Activated CD4-positive, alpha-beta memory T cell treated with anti-CD3 and anti-CD28 coated beads for 36 hours (primary cell): ENCODE measurements around the gene TMEM91. TPM values are rescaled to one million over a fixed set of nuclear protein-coding genes. Genes with fewer than 3 reads are reported as not detected.

Experiments
- CTCF ChIA-PET: fragments of 350-600 bp; sonication (Branson Sonifier 250); formaldehyde crosslinking; loops from one replicate; lab custom pipeline; 2021; ENCODE audit warnings: antibody characterized with exemption, inconsistent platforms; lab: Charles Lee
- POLR2A ChIA-PET: fragments of 350-600 bp; sonication (Branson Sonifier 250); formaldehyde crosslinking; loops from one replicate; lab custom pipeline; 2021; ENCODE audit warnings: antibody characterized with exemption; lab: Charles Lee
- DNase-seq: peaks from one replicate; pipeline ENCODE4 v3.0.0-alpha.2; 2020
- H3K27ac Mint-ChIP-seq: one replicate; pipeline ENCODE4 v1.8.0; 2021; ENCODE audit warnings: mixed read lengths
- H3K27me3 Mint-ChIP-seq: one replicate; pipeline ENCODE4 v1.8.0; 2021; ENCODE audit warnings: mixed read lengths
- H3K36me3 Mint-ChIP-seq: one replicate; pipeline ENCODE4 v1.8.0; 2021; ENCODE audit warnings: mixed read lengths
- H3K4me1 Mint-ChIP-seq: one replicate; pipeline ENCODE4 v1.8.0; 2021; ENCODE audit warnings: low read depth, mixed read lengths
- H3K4me3 Mint-ChIP-seq: one replicate; pipeline ENCODE4 v1.8.0; 2021; ENCODE audit warnings: mild to moderate bottlenecking, mixed read lengths
- H3K9me3 Mint-ChIP-seq: one replicate; pipeline ENCODE4 v1.8.0; 2021; ENCODE audit warnings: mixed read lengths
- intact Hi-C: fragments of 100-400 bp; cut with micrococcal nuclease; formaldehyde crosslinking; loops from one replicate; pipeline ENCODE4 v1.15.1; 2023
- total RNA-seq, 2 experiments: library from RNA; stranded (reverse); gene quantifications; one replicate each; pipeline ENCODE4 v1.2.3, GENCODE V29; 2021

Gene TMEM91
- total RNA-seq, 2 experiments from 2014 or later: 4.5 to 4.6 TPM

DNA sequence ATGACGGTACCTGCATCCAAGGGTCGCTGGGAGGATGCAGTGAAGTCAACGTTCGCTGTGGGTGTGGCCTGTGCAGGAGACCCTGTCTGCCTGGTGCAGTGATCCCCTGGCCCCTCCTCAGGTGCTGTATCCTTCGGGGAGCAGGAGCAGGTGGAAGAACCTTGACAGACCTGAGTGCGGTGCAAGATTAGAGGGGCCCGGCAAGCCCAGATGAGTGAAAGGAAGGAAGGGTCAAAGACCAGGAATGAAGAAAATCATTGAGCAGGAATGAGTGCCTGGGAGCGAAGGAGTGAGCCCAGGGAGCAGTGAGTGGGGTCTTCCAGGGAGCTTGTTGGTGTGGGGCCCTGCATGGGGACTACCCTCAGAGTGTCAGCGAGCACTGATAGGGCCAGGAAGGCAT is 38.1 kb downstream of the TMEM91 start:
- peaks cover 18% of the 10 kb centered on the region for H3K36me3 Mint-ChIP-seq

DNA sequence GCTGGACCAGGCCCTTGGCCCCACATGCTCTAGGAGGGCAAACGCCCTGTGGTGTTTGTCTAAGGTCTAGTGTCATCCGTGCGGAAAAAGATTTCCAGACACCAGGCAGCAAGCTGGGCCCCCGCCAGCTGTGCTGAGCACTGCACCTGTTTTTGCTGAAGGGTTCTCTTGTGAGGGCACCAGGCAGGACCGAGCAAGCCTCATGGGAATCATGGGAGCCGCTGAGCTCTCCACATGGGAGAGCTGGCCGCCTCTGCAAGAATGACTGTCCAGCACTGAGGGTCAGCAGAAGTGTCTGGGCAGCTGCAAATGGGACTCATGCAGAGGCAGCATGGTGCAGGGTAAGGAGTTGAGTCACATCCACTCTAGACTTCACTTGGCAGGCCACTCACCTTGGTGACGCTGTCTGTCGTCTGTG is 38.8 kb downstream of the TMEM91 start:
- peaks cover 18% of the 10 kb centered on the region for H3K36me3 Mint-ChIP-seq

More for the DNA sequence above, 38.1 kb downstream of the TMEM91 start:
- ChIA-PET CTCF (no interaction called here), POLR2A (no interaction called here)
- H3K4me1 Mint-ChIP-seq: peaks cover 5% of the 10 kb centered on the region
- intact Hi-C loops: no loop called here
- H3K9me3 Mint-ChIP-seq: no peaks in the 10 kb centered on the region
- no peak for DNase-seq
- no peak overlapping the region for H3K27ac Mint-ChIP-seq
- H3K4me3 Mint-ChIP-seq: no peak overlapping the region
- H3K27me3 Mint-ChIP-seq: no peaks in the 10 kb centered on the region

DNA sequence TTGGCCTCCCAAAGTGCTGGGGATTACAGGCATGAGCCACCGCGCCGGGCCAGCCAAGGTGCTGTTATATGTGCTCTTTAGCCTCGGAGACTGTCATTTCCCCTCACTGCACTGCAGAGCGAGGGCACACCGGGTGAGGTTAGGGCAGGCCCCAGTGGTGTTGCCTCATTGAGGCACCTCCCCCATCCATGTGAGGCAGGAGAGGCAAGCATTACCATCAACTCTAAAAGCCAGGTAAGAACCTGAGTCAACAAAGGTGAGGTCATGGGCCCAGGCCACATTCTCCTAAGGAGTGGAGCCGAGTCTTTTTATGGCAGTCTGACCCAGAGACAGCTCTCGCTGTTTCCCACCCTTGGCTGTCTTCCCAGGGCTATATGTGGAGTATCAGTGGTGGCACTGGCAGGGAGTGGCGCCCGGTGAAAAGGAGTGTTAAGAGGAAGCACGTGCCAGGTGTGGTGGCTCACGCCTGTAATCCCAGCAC is 39.9 kb downstream of the TMEM91 start:
- Mint-ChIP-seq H3K36me3 (peaks cover 21% of the 10 kb centered on the region), H3K27me3 (no peaks in the 10 kb centered on the region), H3K4me1 (no peaks in the 10 kb centered on the region), H3K9me3 (no peaks in the 10 kb centered on the region), H3K27ac (no peak overlapping the region), H3K4me3 (no peak overlapping the region)
- CTCF ChIA-PET: no interaction called here
- POLR2A ChIA-PET: no interaction called here
- intact Hi-C loops: no loop called here
- no peak for DNase-seq

More for the DNA sequence above, 38.8 kb downstream of the TMEM91 start:
- no peak for DNase-seq
- Mint-ChIP-seq H3K27ac (no peak overlapping the region), H3K9me3 (no peaks in the 10 kb centered on the region), H3K27me3 (no peaks in the 10 kb centered on the region), H3K4me3 (no peak overlapping the region), H3K4me1 (peaks cover under 1% of the 10 kb centered on the region)
- intact Hi-C loops: no loop called here
- CTCF ChIA-PET: no interaction called here
- POLR2A ChIA-PET: no interaction called here

DNA sequence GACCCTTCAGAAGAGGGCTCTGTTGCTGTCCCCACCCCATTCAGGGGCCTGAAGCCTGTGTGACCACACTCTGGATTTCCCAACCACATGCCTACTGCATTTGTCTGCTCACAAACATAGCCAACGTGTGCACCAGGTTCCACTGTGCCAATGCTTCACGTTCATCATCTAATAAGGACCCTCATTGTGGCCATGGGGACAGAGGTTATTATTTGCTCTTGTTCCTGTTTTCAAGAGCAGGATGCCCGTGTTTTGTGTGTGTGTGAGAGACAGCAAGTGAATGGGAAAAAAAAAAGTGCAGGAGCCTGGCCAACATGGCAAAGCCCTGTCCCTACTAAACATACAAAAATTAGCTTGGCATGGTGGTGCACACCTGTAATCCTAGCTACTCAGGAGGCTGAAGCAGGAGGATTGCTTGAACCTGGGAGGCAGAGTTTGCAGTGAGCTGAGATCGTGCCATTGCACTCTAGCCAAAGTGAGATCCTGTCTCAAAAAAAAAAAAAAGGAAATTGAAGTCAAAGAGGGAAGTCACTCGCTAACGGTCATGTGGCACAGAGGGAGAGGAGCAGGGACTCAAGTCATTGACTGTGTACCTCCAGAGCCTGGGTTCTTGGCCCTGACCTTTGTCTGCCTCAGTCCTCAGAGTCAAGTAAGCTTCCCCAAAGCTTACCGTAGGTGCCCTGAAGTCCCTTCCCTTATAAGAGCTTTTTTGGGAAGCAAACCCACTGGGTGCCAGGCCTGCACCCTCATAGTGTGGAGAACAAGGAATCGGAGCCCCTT is 44.0 kb downstream of the TMEM91 start:
- no peak overlapping the region for H3K4me3 Mint-ChIP-seq
- H3K27me3 Mint-ChIP-seq: no peaks in the 10 kb centered on the region
- ChIA-PET CTCF (interaction anchor here (0.7 kb wide), 1 partner anchor 149 kb away, joined by 3 read pairs; no protein-coding TSS in a partner anchor), POLR2A (no interaction called here)
- no peaks in the 10 kb centered on the region for H3K4me1 Mint-ChIP-seq
- no peak overlapping the region for H3K27ac Mint-ChIP-seq
- intact Hi-C loops: no loop called here
- H3K9me3 Mint-ChIP-seq: no peaks in the 10 kb centered on the region
- DNase-seq: no peak
- H3K36me3 Mint-ChIP-seq: peaks cover 16% of the 10 kb centered on the region

DNA sequence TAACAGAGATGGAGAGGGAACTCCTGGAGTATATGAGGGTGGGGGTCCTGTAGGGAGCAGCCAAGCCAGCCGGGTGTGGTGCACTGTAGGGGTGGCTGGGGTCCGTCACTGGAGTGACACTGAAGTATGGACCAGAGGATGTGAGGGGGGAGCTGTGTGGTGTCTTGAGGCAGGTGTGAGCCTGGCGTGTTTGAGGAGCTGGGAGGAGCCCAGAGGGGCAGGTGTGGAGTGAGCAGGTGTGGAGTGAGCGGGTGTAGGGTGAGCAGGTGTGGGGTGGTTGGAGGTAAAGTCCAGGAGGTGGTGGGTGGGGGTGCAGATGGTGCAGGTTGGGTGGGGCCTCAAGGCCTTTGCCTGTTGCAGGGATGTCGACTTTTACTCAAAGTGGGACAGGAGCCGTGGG is 45.0 kb downstream of the TMEM91 start:
- no peaks in the 10 kb centered on the region for H3K9me3 Mint-ChIP-seq
- ChIA-PET POLR2A (no interaction called here), CTCF (no interaction called here)
- intact Hi-C loops: no loop called here
- no peak overlapping the region for H3K27ac Mint-ChIP-seq
- no peaks in the 10 kb centered on the region for H3K27me3 Mint-ChIP-seq
- no peak overlapping the region for H3K4me3 Mint-ChIP-seq
- H3K36me3 Mint-ChIP-seq: peaks cover 16% of the 10 kb centered on the region
- H3K4me1 Mint-ChIP-seq: peaks cover 2% of the 10 kb centered on the region
- no peak for DNase-seq

DNA sequence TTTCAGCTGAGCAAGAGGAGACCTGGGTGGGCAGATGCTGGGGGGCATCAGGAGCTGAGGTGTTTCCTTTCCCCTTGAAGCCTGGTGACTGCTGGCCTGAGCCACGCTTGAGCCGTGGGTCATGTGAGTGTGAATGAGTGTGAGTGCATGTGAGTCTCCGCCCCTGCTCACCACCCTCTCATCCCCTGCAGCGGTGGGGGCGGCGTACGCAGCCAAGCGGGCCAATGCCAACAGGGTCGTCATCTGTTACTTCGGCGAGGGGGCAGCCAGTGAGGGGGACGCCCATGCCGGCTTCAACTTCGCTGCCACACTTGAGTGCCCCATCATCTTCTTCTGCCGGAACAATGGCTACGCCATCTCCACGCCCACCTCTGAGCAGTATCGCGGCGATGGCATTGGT is 45.6 kb downstream of the TMEM91 start:
- H3K4me1 Mint-ChIP-seq: peaks cover 5% of the 10 kb centered on the region
- POLR2A ChIA-PET: no interaction called here
- H3K36me3 Mint-ChIP-seq: peaks cover 16% of the 10 kb centered on the region
- no peaks in the 10 kb centered on the region for H3K27me3 Mint-ChIP-seq
- no peak for DNase-seq
- intact Hi-C loops: no loop called here
- H3K27ac Mint-ChIP-seq: no peak overlapping the region
- H3K9me3 Mint-ChIP-seq: no peaks in the 10 kb centered on the region
- CTCF ChIA-PET: no interaction called here
- H3K4me3 Mint-ChIP-seq: no peak overlapping the region

DNA sequence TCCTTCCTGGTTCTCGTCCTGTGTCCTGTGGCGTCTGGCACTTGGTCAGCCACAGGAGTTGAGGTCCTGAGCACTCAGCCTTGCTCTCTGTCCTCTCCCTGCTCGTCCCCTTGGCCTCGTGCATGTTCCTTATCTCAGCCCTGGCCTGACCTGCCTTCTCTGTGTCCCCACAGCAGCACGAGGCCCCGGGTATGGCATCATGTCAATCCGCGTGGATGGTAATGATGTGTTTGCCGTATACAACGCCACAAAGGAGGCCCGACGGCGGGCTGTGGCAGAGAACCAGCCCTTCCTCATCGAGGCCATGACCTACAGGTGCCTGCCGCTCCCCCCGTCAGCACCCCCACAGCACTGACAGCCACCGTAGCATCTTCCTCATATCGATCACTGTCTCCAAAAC is 46.1 kb downstream of the TMEM91 start:
- H3K4me3 Mint-ChIP-seq: no peak overlapping the region
- no peaks in the 10 kb centered on the region for H3K27me3 Mint-ChIP-seq
- intact Hi-C loops: no loop called here
- no peak overlapping the region for H3K27ac Mint-ChIP-seq
- H3K4me1 Mint-ChIP-seq: peaks cover 7% of the 10 kb centered on the region
- H3K9me3 Mint-ChIP-seq: no peaks in the 10 kb centered on the region
- ChIA-PET CTCF (no interaction called here), POLR2A (no interaction called here)
- H3K36me3 Mint-ChIP-seq: peaks cover 16% of the 10 kb centered on the region
- DNase-seq: no peak

DNA sequence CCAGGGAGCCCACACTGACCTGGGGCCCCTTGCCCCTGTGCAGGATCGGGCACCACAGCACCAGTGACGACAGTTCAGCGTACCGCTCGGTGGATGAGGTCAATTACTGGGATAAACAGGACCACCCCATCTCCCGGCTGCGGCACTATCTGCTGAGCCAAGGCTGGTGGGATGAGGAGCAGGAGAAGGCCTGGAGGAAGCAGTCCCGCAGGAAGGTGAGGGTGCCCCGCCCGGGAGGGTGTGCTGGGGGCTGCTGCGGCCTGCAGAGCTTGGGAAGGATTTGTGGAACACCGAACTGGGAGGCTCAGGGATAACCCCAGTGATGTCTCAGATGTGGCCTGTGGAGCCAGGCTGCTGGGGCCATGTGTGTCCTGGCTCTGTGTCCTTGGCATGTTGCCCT is 46.6 kb downstream of the TMEM91 start:
- intact Hi-C loops: no loop called here
- no peak overlapping the region for H3K27ac Mint-ChIP-seq
- H3K4me1 Mint-ChIP-seq: peaks cover 12% of the 10 kb centered on the region
- H3K27me3 Mint-ChIP-seq: no peaks in the 10 kb centered on the region
- POLR2A ChIA-PET: no interaction called here
- peaks cover 16% of the 10 kb centered on the region for H3K36me3 Mint-ChIP-seq
- CTCF ChIA-PET: no interaction called here
- H3K9me3 Mint-ChIP-seq: no peaks in the 10 kb centered on the region
- DNase-seq: no peak
- no peak overlapping the region for H3K4me3 Mint-ChIP-seq

DNA sequence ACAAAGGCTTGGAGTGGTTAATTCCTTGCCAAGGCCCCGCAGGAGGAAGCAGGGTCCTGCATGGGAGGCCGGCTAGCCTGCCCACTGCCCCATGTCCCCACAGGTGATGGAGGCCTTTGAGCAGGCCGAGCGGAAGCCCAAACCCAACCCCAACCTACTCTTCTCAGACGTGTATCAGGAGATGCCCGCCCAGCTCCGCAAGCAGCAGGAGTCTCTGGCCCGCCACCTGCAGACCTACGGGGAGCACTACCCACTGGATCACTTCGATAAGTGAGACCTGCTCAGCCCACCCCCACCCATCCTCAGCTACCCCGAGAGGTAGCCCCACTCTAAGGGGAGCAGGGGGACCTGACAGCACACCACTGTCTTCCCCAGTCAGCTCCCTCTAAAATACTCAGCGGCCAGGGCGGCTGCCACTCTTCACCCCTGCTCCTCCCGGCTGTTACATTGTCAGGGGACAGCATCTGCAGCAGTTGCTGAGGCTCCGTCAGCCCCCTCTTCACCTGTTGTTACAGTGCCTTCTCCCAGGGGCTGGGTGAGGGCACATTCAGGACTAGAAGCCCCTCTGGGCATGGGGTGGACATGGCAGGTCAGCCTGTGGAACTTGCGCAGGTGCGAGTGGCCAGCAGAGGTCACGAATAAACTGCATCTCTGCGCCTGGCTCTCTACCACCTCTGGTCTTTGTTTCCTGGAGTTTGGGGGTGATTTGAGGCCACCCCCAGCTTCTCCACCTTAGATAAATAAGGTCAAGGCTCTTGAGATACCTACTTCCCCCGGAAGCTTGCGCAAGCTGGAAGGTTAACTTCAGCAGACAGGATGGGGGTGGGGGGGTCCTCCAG is 48.2 kb downstream of the TMEM91 start:
- ChIA-PET CTCF (interaction anchor here (0.7 kb wide), 1 partner anchor 256 kb away, joined by 3 read pairs; no protein-coding TSS in a partner anchor), POLR2A (interaction anchor here (0.6 kb wide), 1 partner anchor 126 kb away, joined by 3 read pairs; no protein-coding TSS in a partner anchor)
- Mint-ChIP-seq H3K36me3 (peaks cover 9% of the 10 kb centered on the region), H3K27ac (no peak overlapping the region), H3K9me3 (no peaks in the 10 kb centered on the region), H3K27me3 (no peaks in the 10 kb centered on the region), H3K4me3 (no peak overlapping the region), H3K4me1 (peaks cover 21% of the 10 kb centered on the region)
- no peak for DNase-seq
- intact Hi-C loops: no loop called here

DNA sequence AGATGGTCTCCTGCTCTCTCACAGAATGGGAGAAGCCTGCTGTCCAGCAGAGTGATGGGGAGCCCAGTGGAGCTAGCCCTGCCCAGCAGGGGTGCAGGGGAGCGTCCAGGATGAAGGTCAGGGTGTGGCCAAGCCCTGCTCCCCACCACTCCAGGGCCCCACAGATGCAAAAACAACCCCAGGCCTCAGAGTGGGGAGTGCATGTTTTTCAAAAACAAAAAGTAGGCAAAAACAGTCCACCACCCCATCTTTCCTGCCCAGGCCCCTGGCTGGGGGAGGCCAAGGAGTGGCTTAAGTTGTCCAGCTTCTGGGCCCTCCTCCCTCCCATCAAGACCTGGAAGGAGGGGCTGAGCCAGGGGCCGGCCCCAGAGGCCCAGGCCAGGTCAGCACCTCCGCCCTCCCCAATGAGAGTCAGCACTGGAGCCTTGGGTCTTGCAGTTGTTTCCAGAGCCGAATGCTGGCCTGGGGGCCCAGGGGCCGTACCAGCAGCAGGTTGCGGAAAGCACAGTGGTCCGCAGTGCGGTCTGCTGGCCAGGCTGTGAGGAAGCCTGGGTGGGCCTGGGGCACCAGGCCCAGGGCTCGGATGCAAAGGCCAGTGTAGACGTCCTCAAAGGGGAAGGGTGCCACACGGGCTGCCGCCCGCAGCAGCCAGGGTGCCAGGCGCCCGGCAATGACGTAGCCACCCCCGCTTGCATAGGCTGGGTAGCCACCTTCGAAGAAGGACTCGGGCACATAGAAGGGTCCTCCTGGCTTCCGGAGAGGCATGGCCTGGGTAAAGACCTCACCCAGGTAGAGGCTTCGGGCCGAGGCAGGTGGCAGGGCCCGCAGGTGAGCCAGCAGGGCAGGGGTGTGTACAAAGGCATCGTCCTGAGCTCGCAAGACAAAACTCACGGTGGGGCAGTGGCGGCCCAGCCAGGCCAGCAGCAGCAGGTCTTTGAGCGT is 49.1 kb downstream of the TMEM91 start:
- intact Hi-C loops: no loop called here
- CTCF ChIA-PET: no interaction called here
- Mint-ChIP-seq H3K4me1 (peaks cover 21% of the 10 kb centered on the region), H3K27ac (no peak overlapping the region), H3K27me3 (no peaks in the 10 kb centered on the region), H3K36me3 (peaks cover 9% of the 10 kb centered on the region), H3K9me3 (no peaks in the 10 kb centered on the region), H3K4me3 (no peak overlapping the region)
- POLR2A ChIA-PET: no interaction called here
- DNase-seq: no peak

DNA sequence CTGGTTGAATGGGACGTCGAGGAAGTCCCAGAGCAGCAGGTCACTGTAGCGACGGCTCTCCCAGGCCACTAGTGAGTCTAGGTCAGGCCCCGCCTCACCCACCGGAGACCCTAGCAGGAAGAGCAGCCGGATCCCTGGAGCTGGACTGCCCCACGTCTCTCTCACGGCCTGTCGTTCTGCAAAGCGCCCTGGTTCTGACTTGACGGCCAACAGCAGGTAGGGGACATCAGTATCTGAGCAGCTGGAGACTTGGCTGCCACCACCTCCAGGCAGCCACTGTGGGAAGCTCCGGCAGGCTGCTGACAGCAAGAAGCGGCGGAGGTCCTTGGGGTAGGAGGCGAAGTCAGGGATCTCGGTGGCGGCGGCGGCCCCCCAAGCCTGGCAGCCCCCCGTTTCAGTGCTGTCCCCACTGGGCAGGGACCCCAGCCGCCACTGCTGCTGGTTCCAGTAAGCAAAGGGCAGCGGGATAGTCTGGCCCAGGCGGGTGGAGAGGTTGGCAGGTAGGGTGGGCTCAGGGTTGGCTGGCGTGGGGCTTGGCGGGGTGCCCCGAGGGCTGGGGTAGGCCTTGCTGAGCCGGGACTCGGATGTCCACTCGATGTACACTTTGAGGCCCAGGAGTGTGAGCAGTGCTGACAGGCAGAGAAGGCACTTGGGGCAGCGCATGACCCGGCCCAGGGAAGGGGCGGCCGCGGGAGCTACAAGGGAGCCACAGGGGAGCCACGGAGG is 49.9 kb downstream of the TMEM91 start:
- ChIA-PET POLR2A (interaction anchor here (0.7 kb wide), 1 partner anchor 75 kb away, joined by 3 read pairs; no protein-coding TSS in a partner anchor), CTCF (interaction anchor here (1.6 kb wide), 1 partner anchor 23 kb away, joined by 6 read pairs; no protein-coding TSS in a partner anchor)
- peaks cover 6% of the 10 kb centered on the region for H3K36me3 Mint-ChIP-seq
- H3K27me3 Mint-ChIP-seq: no peaks in the 10 kb centered on the region
- intact Hi-C loops: no loop called here
- no peaks in the 10 kb centered on the region for H3K9me3 Mint-ChIP-seq
- no peak overlapping the region for H3K4me3 Mint-ChIP-seq
- peak overlapping the region; percentile 51 for H3K27ac Mint-ChIP-seq
- peaks cover 21% of the 10 kb centered on the region for H3K4me1 Mint-ChIP-seq
- no peak for DNase-seq
